Activated T-cell treated with anti-CD3 and anti-CD28 coated beads, Interleukin-2, amount 50 U/mL, for 4 hours (primary cell): ENCODE data around the gene RNASE12. TPM values are rescaled to one million over a fixed set of nuclear protein-coding genes. Genes with fewer than 3 reads are reported as not detected.
"Not testable (repeated sequence)": the region's sequence is repeated elsewhere in the genome, so short reads cannot be mapped to it uniquely, and the experiment has no call there.

Experiments
- ATAC-seq, 2 donors: fragments of 200-7000 bp; cut with Tn5 transposase; one replicate each; pipeline ENCODE4 v1.10.0; 2021
- DNase-seq: peaks from one replicate; pipeline ENCODE4 v3.0.0-alpha.2; 2020
- H3K27me3 Mint-ChIP-seq: one replicate; pipeline ENCODE4 v1.8.0; 2021; ENCODE audit warnings: low read depth, mixed read lengths
- H3K36me3 Mint-ChIP-seq: one replicate; pipeline ENCODE4 v1.8.0; 2022; ENCODE audit warnings: mixed read lengths; ENCODE audit not compliant: insufficient read depth
- H3K4me1 Mint-ChIP-seq: one replicate; pipeline ENCODE4 v1.8.0; 2021; ENCODE audit warnings: low read depth, mixed read lengths
- H3K4me3 Mint-ChIP-seq: one replicate; pipeline ENCODE4 v1.8.0; 2021; ENCODE audit warnings: mild to moderate bottlenecking, moderate library complexity, mixed read lengths
- H3K9me3 Mint-ChIP-seq: one replicate; pipeline ENCODE4 v1.8.0; 2021; ENCODE audit warnings: mixed read lengths
- total RNA-seq, 3 donors: library from RNA; stranded (reverse); gene quantifications; one replicate each; pipeline ENCODE4 v1.2.1, GENCODE V29; 2021

RNASE12 gene
- total RNA-seq, 3 donors from 2014 or later, result not detected

GRCh38 chr14:20578325-20578724 lies 12.9 kb downstream of the RNASE12 start:
- Mint-ChIP-seq H3K4me3 (no peak overlapping the region), H3K27me3 (no peaks in the 10 kb centered on the region), H3K36me3 (no peaks in the 10 kb centered on the region), H3K9me3 (no peaks in the 10 kb centered on the region), H3K4me1 (no peaks in the 10 kb centered on the region)
- DNase-seq (no peak), ATAC-seq (no peak)

- not testable (repeated sequence) for H3K9me3 Mint-ChIP-seq, H3K36me3 Mint-ChIP-seq, H3K4me3 Mint-ChIP-seq, DNase-seq, ATAC-seq, H3K27me3 Mint-ChIP-seq, H3K4me1 Mint-ChIP-seq
Observed at GRCh38 chr14:20572382-20572990, 18.7 kb downstream of the RNASE12 start.

- not testable (repeated sequence) for H3K9me3 Mint-ChIP-seq, ATAC-seq, DNase-seq, H3K4me1 Mint-ChIP-seq, H3K36me3 Mint-ChIP-seq, H3K4me3 Mint-ChIP-seq, H3K27me3 Mint-ChIP-seq
Observed at GRCh38 chr14:20570720-20571119, 20.5 kb downstream of the RNASE12 start.

GRCh38 chr14:20569865-20570264 lies 21.3 kb downstream of the RNASE12 start:
- not testable (repeated sequence) for H3K27me3 Mint-ChIP-seq, H3K4me1 Mint-ChIP-seq, H3K4me3 Mint-ChIP-seq, ATAC-seq, H3K36me3 Mint-ChIP-seq, DNase-seq, H3K9me3 Mint-ChIP-seq

- no peak overlapping the region for H3K4me3 Mint-ChIP-seq
- no peaks in the 10 kb centered on the region for H3K36me3 Mint-ChIP-seq
- DNase-seq (no peak), ATAC-seq (no peak)
- no peaks in the 10 kb centered on the region for H3K27me3 Mint-ChIP-seq
- peaks cover 8% of the 10 kb centered on the region for H3K9me3 Mint-ChIP-seq
- peaks cover 10% of the 10 kb centered on the region for H3K4me1 Mint-ChIP-seq
Observed at GRCh38 chr14:20569066-20569465, 22.1 kb downstream of the RNASE12 start.

- ATAC-seq (no peak), DNase-seq (no peak)
- H3K9me3 Mint-ChIP-seq, result peaks cover 8% of the 10 kb centered on the region
- no peaks in the 10 kb centered on the region for H3K27me3 Mint-ChIP-seq
- H3K36me3 Mint-ChIP-seq, result no peaks in the 10 kb centered on the region
- H3K4me3 Mint-ChIP-seq, result no peak overlapping the region
- H3K4me1 Mint-ChIP-seq, result peaks cover 10% of the 10 kb centered on the region
Observed at GRCh38 chr14:20568393-20568792, 22.8 kb downstream of the RNASE12 start.

- not testable (repeated sequence) for H3K36me3 Mint-ChIP-seq, H3K4me1 Mint-ChIP-seq, ATAC-seq, H3K4me3 Mint-ChIP-seq, H3K27me3 Mint-ChIP-seq, H3K9me3 Mint-ChIP-seq, DNase-seq
Observed at GRCh38 chr14:20567199-20567598, 24.0 kb downstream of the RNASE12 start.

GRCh38 chr14:20564501-20564997 lies 26.6 kb downstream of the RNASE12 start:
- ATAC-seq (no peak), DNase-seq (no peak)
- Mint-ChIP-seq H3K4me3 (no peak overlapping the region), H3K36me3 (no peaks in the 10 kb centered on the region), H3K9me3 (peaks cover 5% of the 10 kb centered on the region), H3K27me3 (no peaks in the 10 kb centered on the region), H3K4me1 (peaks cover 10% of the 10 kb centered on the region)

- Mint-ChIP-seq H3K27me3 (no peaks in the 10 kb centered on the region), H3K4me1 (peaks cover 10% of the 10 kb centered on the region), H3K4me3 (no peak overlapping the region), H3K36me3 (no peaks in the 10 kb centered on the region), H3K9me3 (peaks cover 5% of the 10 kb centered on the region)
- ATAC-seq (no peak), DNase-seq (no peak)
Observed at GRCh38 chr14:20563971-20564370, 27.2 kb downstream of the RNASE12 start.

- no peak within 1 kb of the TSS for H3K4me3 Mint-ChIP-seq
- no peak for DNase-seq
- no peak for ATAC-seq
- H3K27me3 Mint-ChIP-seq, result no peaks in the 10 kb centered on the region
- H3K9me3 Mint-ChIP-seq, result no peaks in the 10 kb centered on the region
- no peaks in the 10 kb centered on the region for H3K4me1 Mint-ChIP-seq
- H3K36me3 Mint-ChIP-seq, result no peaks in the 10 kb centered on the region
Observed at GRCh38 chr14:20560961-20561360, 30.2 kb downstream of the RNASE12 start, which contains the start of gene RNASE9. TSS of gene RNASE9 (minus strand) at chr14:20561047.

- Mint-ChIP-seq H3K9me3 (no peaks in the 10 kb centered on the region), H3K4me1 (no peaks in the 10 kb centered on the region), H3K27me3 (no peaks in the 10 kb centered on the region), H3K4me3 (no peak overlapping the region), H3K36me3 (no peaks in the 10 kb centered on the region)
- DNase-seq (no peak), ATAC-seq (no peak)
Observed at GRCh38 chr14:20559461-20559904, 31.7 kb downstream of the RNASE12 start.

- H3K27me3 Mint-ChIP-seq, result no peaks in the 10 kb centered on the region
- no peak for ATAC-seq
Observed at GRCh38 chr14:20557212-20557542, 34.0 kb downstream of the RNASE12 start.

GRCh38 chr14:20556500-20557211 lies 34.5 kb downstream of the RNASE12 start:
- H3K4me3 Mint-ChIP-seq, result no peak overlapping the region
- H3K9me3 Mint-ChIP-seq, result no peaks in the 10 kb centered on the region
- H3K36me3 Mint-ChIP-seq, result no peaks in the 10 kb centered on the region
- DNase-seq, result no peak
- H3K4me1 Mint-ChIP-seq, result no peaks in the 10 kb centered on the region
- no peaks in the 10 kb centered on the region for H3K27me3 Mint-ChIP-seq
- no peak for ATAC-seq

More at GRCh38 chr14:20557212-20557542, 34.0 kb downstream of the RNASE12 start:
- Mint-ChIP-seq H3K4me3 (no peak overlapping the region), H3K9me3 (no peaks in the 10 kb centered on the region), H3K36me3 (no peaks in the 10 kb centered on the region), H3K4me1 (no peaks in the 10 kb centered on the region)
- no peak for DNase-seq

- ATAC-seq, result no peak
- H3K9me3 Mint-ChIP-seq, result no peaks in the 10 kb centered on the region
- H3K27me3 Mint-ChIP-seq, result no peaks in the 10 kb centered on the region
- DNase-seq, result no peak
- H3K4me3 Mint-ChIP-seq, result no peak overlapping the region
- no peaks in the 10 kb centered on the region for H3K36me3 Mint-ChIP-seq
- no peaks in the 10 kb centered on the region for H3K4me1 Mint-ChIP-seq
Observed at GRCh38 chr14:20555845-20556244, 35.3 kb downstream of the RNASE12 start.

- Mint-ChIP-seq H3K27me3 (no peaks in the 10 kb centered on the region), H3K4me1 (no peaks in the 10 kb centered on the region), H3K36me3 (no peaks in the 10 kb centered on the region), H3K9me3 (no peaks in the 10 kb centered on the region), H3K4me3 (no peak overlapping the region)
- DNase-seq (no peak), ATAC-seq (no peak)
Observed at GRCh38 chr14:20553024-20553423, 38.2 kb downstream of the RNASE12 start.
